ENCODE data around the gene DMXL1. TPM values are rescaled to one million over a fixed set of nuclear protein-coding genes. Genes with fewer than 3 reads are reported as not detected.

The DMXL1 gene
- total RNA-seq, 1 experiment from 2014 or later: 29.2 TPM

- no peak for ATAC-seq
- no peak for DNase-seq (ENCODE audit: low read depth, low spot score)
- H3K27ac ChIP-seq (ENCODE audit: low read length): no peak overlapping the region
- H3K9me3 ChIP-seq (ENCODE audit: control insufficient read depth, insufficient read depth, low read depth, low read length): no peaks in the 10 kb centered on the region
- CTCF ChIA-PET: no interaction called here
- peaks cover 8% of the 10 kb centered on the region; the same call in 1 of the 2 replicates for H3K4me1 ChIP-seq (ENCODE audit: control insufficient read depth, insufficient read depth, low read length)
- intact Hi-C loops (cut with micrococcal nuclease; ENCODE audit: unreplicated experiment): no loop called here
- H3K36me3 ChIP-seq (ENCODE audit: control insufficient read depth, insufficient read depth, low read length): no peaks in the 10 kb centered on the region
- no peaks in the 10 kb centered on the region for H3K27me3 ChIP-seq (ENCODE audit: control insufficient read depth, insufficient read depth, low read length)
- H3K4me3 ChIP-seq (ENCODE audit: low read depth in 2 of 2, low read length in 2 of 2): no peak overlapping the region
- in situ Hi-C loops (cut with HindIII; ENCODE audit: low pct_unique_long_range_greater_than_20kb, low sequenced_read_pairs): no loop called here
- POLR2A ChIA-PET: no interaction called here
- no peak for TF ChIP-seq TCF7L2 (IDR thresholded peaks at IDR 0.05; ENCODE audit: low read depth, low read length)
- TF ChIP-seq SIN3A (IDR thresholded peaks at IDR 0.05; ENCODE audit: borderline replicate concordance, insufficient read depth, low read depth, low read length): no peak
- TF ChIP-seq, protein P1, sequence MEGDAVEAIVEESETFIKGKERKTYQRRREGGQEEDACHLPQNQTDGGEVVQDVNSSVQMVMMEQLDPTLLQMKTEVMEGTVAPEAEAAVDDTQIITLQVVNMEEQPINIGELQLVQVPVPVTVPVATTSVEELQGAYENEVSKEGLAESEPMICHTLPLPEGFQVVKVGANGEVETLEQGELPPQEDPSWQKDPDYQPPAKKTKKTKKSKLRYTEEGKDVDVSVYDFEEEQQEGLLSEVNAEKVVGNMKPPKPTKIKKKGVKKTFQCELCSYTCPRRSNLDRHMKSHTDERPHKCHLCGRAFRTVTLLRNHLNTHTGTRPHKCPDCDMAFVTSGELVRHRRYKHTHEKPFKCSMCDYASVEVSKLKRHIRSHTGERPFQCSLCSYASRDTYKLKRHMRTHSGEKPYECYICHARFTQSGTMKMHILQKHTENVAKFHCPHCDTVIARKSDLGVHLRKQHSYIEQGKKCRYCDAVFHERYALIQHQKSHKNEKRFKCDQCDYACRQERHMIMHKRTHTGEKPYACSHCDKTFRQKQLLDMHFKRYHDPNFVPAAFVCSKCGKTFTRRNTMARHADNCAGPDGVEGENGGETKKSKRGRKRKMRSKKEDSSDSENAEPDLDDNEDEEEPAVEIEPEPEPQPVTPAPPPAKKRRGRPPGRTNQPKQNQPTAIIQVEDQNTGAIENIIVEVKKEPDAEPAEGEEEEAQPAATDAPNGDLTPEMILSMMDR (IDR thresholded peaks at IDR 0.05): no peak
- TF ChIP-seq POLR2AphosphoS5 (IDR thresholded peaks at IDR 0.05; ENCODE audit: low read depth, low read length): no peak
- TF ChIP-seq, protein P2, sequence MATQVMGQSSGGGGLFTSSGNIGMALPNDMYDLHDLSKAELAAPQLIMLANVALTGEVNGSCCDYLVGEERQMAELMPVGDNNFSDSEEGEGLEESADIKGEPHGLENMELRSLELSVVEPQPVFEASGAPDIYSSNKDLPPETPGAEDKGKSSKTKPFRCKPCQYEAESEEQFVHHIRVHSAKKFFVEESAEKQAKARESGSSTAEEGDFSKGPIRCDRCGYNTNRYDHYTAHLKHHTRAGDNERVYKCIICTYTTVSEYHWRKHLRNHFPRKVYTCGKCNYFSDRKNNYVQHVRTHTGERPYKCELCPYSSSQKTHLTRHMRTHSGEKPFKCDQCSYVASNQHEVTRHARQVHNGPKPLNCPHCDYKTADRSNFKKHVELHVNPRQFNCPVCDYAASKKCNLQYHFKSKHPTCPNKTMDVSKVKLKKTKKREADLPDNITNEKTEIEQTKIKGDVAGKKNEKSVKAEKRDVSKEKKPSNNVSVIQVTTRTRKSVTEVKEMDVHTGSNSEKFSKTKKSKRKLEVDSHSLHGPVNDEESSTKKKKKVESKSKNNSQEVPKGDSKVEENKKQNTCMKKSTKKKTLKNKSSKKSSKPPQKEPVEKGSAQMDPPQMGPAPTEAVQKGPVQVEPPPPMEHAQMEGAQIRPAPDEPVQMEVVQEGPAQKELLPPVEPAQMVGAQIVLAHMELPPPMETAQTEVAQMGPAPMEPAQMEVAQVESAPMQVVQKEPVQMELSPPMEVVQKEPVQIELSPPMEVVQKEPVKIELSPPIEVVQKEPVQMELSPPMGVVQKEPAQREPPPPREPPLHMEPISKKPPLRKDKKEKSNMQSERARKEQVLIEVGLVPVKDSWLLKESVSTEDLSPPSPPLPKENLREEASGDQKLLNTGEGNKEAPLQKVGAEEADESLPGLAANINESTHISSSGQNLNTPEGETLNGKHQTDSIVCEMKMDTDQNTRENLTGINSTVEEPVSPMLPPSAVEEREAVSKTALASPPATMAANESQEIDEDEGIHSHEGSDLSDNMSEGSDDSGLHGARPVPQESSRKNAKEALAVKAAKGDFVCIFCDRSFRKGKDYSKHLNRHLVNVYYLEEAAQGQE (IDR thresholded peaks at IDR 0.05; ENCODE audit: insufficient read depth in 1 of 2, low read depth in 2 of 2, low read length in 1 of 2): no peak
- BruUV-seq (replicated peaks): no TSS peak
Observed at GRCh38 chr5:119288379-119289033, 217.6 kb downstream of the DMXL1 start.

DNA sequence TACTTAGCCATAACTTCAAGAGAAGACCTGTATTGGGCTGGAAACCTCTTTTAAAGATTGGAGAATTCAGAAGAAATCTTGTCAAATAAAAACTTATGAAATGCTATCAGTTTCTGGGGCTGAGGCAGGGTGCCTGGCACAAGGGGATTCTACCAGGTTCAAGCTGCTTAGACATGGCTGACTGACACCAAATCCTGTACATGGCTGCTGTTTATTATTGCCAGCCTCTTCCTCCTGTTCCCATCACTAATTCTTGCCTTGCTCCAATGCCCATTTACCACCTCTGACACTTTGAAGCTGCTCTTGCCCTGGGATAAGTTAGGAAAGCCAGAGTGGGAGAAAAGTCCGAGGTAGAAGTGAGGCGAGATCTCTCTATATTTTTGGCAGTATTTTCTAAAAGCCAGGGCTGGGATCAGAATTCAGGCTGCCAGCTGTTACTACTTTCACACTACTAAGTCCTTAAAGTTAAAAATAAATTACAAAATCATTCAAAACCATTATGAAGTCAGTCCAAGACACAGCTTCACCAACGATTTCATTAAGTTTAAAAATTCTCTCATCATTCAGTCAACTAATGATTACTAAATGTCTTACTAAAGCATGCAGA is 218.7 kb downstream of the DMXL1 start:
- Histone ChIP-seq H3K4me1 (ENCODE audit: control insufficient read depth, insufficient read depth, low read length) (peaks cover 8% of the 10 kb centered on the region; the same call in 1 of the 2 replicates), H3K27me3 (ENCODE audit: control insufficient read depth, insufficient read depth, low read length) (no peaks in the 10 kb centered on the region), H3K9me3 (ENCODE audit: control insufficient read depth, insufficient read depth, low read depth, low read length) (no peaks in the 10 kb centered on the region), H3K36me3 (ENCODE audit: control insufficient read depth, insufficient read depth, low read length) (no peaks in the 10 kb centered on the region), H3K4me3 (ENCODE audit: low read depth in 2 of 2, low read length in 2 of 2) (no peak overlapping the region), H3K27ac (ENCODE audit: low read length) (no peak overlapping the region)
- ATAC-seq (no peak), DNase-seq (ENCODE audit: low read depth, low spot score) (no peak)
- ChIA-PET POLR2A (no interaction called here), CTCF (no interaction called here)
- BruUV-seq (replicated peaks): no TSS peak
- TF ChIP-seq POLR2AphosphoS5 (IDR thresholded peaks at IDR 0.05; ENCODE audit: low read depth, low read length) (no peak), SIN3A (IDR thresholded peaks at IDR 0.05; ENCODE audit: borderline replicate concordance, insufficient read depth, low read depth, low read length) (no peak), TCF7L2 (IDR thresholded peaks at IDR 0.05; ENCODE audit: low read depth, low read length) (no peak)
- TF ChIP-seq, protein P1 (IDR thresholded peaks at IDR 0.05): no peak
- TF ChIP-seq, protein P2 (IDR thresholded peaks at IDR 0.05; ENCODE audit: insufficient read depth in 1 of 2, low read depth in 2 of 2, low read length in 1 of 2): no peak
- intact Hi-C loops (cut with micrococcal nuclease; ENCODE audit: unreplicated experiment): no loop called here
- in situ Hi-C loops (cut with HindIII; ENCODE audit: low pct_unique_long_range_greater_than_20kb, low sequenced_read_pairs): no loop called here

Measured in Panc1 (cell line).